WERI-Rb-1 (cell line): ENCODE results near the gene ITGA8.

Experiments
- DNase-seq: peaks from one replicate; pipeline ENCODE4 v3.0.0-alpha.2; 2020
- H3K27ac ChIP-seq: fragments of 250-450 bp; sonication (Bioruptor Pico); 2 replicates; pipeline ENCODE4 v1.5.1; 2020; ENCODE audit warnings: mild to moderate bottlenecking, moderate library complexity
- H3K27me3 ChIP-seq: fragments of 250-450 bp; sonication (Bioruptor Pico); 2 replicates; pipeline ENCODE4 v1.5.1; 2021; ENCODE audit warnings: mild to moderate bottlenecking, low read depth, moderate library complexity; ENCODE audit not compliant: insufficient read depth, severe bottlenecking
- H3K36me3 ChIP-seq: fragments of 250-450 bp; sonication (Bioruptor Pico); 2 replicates; pipeline ENCODE4 v1.5.1; 2020; ENCODE audit warnings: mild to moderate bottlenecking, moderate library complexity
- H3K4me3 ChIP-seq: 2 replicates; pipeline ENCODE4 v1.5.1; 2011; ENCODE audit warnings: low read depth, mild to moderate bottlenecking, control low read depth, low read length
- H3K9me3 ChIP-seq: fragments of 250-450 bp; sonication (Bioruptor Pico); 2 replicates; pipeline ENCODE4 v1.5.1; 2021; ENCODE audit warnings: mild to moderate bottlenecking, moderate library complexity; ENCODE audit not compliant: severe bottlenecking
- TF ChIP-seq, protein P1 (sequence below): IDR thresholded peaks from 2 replicates; pipeline ENCODE4 v1.5.1; 2011; ENCODE audit warnings: low read depth, mild to moderate bottlenecking, control low read depth, inconsistent platforms, low read length

Gene ITGA8

GRCh38 chr10:15494850-15495506 lies 224.7 kb downstream of the ITGA8 start:
- no peak overlapping the region for H3K4me3 ChIP-seq
- TF ChIP-seq, protein P1, sequence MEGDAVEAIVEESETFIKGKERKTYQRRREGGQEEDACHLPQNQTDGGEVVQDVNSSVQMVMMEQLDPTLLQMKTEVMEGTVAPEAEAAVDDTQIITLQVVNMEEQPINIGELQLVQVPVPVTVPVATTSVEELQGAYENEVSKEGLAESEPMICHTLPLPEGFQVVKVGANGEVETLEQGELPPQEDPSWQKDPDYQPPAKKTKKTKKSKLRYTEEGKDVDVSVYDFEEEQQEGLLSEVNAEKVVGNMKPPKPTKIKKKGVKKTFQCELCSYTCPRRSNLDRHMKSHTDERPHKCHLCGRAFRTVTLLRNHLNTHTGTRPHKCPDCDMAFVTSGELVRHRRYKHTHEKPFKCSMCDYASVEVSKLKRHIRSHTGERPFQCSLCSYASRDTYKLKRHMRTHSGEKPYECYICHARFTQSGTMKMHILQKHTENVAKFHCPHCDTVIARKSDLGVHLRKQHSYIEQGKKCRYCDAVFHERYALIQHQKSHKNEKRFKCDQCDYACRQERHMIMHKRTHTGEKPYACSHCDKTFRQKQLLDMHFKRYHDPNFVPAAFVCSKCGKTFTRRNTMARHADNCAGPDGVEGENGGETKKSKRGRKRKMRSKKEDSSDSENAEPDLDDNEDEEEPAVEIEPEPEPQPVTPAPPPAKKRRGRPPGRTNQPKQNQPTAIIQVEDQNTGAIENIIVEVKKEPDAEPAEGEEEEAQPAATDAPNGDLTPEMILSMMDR, result no peak
- H3K36me3 ChIP-seq, result no peaks in the 10 kb centered on the region
- H3K27me3 ChIP-seq, result no peaks in the 10 kb centered on the region
- H3K9me3 ChIP-seq, result no peaks in the 10 kb centered on the region
- H3K27ac ChIP-seq, result no peak overlapping the region
- no peak for DNase-seq

- Histone ChIP-seq H3K4me3 (no peak overlapping the region), H3K27me3 (no peaks in the 10 kb centered on the region), H3K36me3 (no peaks in the 10 kb centered on the region), H3K9me3 (no peaks in the 10 kb centered on the region), H3K27ac (no peak overlapping the region)
- TF ChIP-seq, protein P1, result no peak
- DNase-seq, result no peak
These were observed 227.7 kb downstream of the ITGA8 start for GRCh38 chr10:15491856-15492642.

DNA sequence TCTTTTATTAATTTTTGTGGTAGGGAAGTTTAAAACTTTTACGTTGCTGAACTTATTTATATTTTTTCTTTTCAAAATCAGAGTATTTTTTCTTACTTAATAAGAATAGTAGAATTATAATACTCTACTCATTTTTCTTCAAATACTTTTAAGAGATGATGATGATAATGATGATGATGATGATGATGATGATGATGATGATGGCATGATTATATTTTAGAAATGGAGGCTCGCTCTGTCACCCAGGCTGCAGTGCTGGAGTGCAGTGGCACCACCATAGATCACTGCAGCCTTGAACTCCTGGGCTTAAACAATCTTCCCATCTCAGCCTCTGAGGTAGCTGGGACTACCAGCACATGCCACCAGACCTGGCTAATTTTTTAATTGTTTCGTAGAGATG lies 230.3 kb downstream of the ITGA8 start:
- Histone ChIP-seq H3K27ac (no peak overlapping the region), H3K27me3 (no peaks in the 10 kb centered on the region), H3K4me3 (no peak overlapping the region), H3K36me3 (no peaks in the 10 kb centered on the region), H3K9me3 (no peaks in the 10 kb centered on the region)
- no peak for DNase-seq
- TF ChIP-seq, protein P1, result no peak

DNA sequence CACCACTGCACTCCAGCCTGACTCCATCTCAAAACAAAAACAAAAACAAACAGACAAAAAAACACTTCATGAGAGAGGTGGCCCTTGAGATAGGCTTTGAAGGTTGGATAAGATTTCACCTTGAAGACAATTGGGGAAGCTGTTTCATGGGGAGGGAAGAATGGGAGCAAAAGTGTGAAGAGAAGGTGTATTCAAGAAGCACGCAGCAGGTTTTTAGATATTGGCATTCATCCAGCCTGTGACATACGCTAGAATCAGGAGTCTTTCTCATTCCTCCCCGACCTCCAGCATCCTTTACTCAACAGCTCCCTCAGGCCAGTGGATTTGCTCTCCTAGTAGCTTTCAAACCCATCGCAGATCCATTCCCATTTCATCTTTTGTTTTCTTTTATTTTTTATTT lies 232.3 kb downstream of the ITGA8 start:
- no peaks in the 10 kb centered on the region for H3K27me3 ChIP-seq
- H3K27ac ChIP-seq, result no peak overlapping the region
- no peaks in the 10 kb centered on the region for H3K9me3 ChIP-seq
- no peak for DNase-seq
- no peak overlapping the region for H3K4me3 ChIP-seq
- H3K36me3 ChIP-seq, result no peaks in the 10 kb centered on the region
- TF ChIP-seq, protein P1, result no peak

- H3K4me3 ChIP-seq, result no peak overlapping the region
- no peak for DNase-seq
- TF ChIP-seq, protein P1, result no peak
- H3K27ac ChIP-seq, result no peak overlapping the region
- H3K9me3 ChIP-seq, result no peaks in the 10 kb centered on the region
- no peaks in the 10 kb centered on the region for H3K36me3 ChIP-seq
- H3K27me3 ChIP-seq, result no peaks in the 10 kb centered on the region
These were observed 233.3 kb downstream of the ITGA8 start for GRCh38 chr10:15486404-15486803.
